HG02798 (cell line): ENCODE measurements around the gene CENPB.

Source experiments
- ATAC-seq: cut with Tn5 transposase; IDR thresholded peaks from one replicate; pipeline ENCODE4 v1.9.1; 2021; ENCODE audit warnings: mild to moderate bottlenecking; ENCODE audit not compliant: unreplicated experiment, poor library complexity

Gene CENPB

GRCh38 chr20:3734111-3734843 is 52.3 kb downstream of the CENPB start:
- no peak for ATAC-seq
